Stimulated activated CD8-positive, alpha-beta memory T cell treated with anti-CD3 and anti-CD28 coated beads, Interleukin-15, amount 100 ng/mL, for 48 hours (primary cell): ENCODE results near the gene ECM2.

Experiments used
- DNase-seq, 2 donors: peaks; one replicate each; pipeline ENCODE4 v3.0.0-alpha.2; 2020; ENCODE audit warnings: low read depth in 2 of 2

The ECM2 gene

DNA sequence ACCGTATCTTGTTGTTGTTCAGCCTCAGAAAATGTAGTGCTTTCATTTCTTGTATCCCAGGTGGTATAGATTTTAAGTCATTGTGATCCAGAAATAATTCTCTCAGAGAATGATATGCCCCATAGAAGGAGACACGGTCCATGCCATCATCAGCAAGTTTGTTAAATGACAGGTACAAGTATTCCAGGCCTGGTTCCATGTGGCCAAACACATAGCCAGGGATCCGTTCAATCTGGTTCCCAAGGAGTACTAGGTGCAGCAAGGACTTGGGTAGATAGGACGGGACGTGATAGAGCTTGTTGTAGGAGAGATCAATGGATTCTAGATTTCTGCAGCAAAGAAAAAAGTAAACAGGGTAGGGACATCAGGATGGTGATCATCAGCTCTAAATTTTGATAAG, 35.1 kb downstream of the ECM2 start:
- DNase-seq: no peak

GRCh38 chr9:92499701-92500100, 36.1 kb downstream of the ECM2 start:
- no peak for DNase-seq

DNA sequence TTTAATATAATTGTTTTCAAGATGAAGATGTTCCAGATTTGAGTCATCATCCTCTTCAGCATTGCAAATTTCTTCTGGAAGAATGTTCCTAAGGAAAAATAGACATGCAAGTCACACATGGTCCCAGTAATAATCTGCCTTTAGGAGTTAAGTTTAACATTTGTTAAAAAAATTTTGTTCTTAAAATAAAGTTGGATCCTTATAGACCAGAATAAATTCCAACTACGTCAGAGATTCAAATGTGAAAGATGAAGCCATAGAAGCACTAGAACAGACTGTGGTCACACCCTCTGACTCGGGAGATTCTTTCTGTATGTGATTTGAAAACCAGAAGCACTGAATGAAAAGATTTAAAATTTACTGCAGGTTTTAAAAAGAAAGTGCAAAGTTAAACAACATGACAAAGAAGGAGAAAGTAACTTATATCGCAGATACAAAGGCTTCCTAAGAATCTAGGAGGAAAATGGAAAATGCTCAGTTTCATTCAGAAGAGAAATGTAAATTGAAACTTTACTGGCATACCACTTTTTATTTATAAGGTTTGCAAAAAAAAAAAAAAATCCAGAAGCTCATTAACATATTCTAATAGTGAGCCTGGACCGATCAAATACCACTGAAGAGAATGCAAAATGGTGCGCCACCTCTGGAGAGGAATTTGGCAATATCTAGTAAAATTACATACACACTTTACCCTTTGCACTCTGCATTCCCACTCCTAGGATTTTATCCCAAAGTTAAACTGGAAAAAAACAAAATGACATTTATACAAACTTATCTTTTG, 39.2 kb downstream of the ECM2 start:
- no peak for DNase-seq

- DNase-seq: no peak
These were observed 40.9 kb downstream of the ECM2 start for GRCh38 chr9:92494856-92495255.

- no peak for DNase-seq
These were observed 41.9 kb downstream of the ECM2 start for GRCh38 chr9:92493749-92494387.

- no peak for DNase-seq
These were observed 42.9 kb downstream of the ECM2 start for GRCh38 chr9:92492781-92493401.

DNA sequence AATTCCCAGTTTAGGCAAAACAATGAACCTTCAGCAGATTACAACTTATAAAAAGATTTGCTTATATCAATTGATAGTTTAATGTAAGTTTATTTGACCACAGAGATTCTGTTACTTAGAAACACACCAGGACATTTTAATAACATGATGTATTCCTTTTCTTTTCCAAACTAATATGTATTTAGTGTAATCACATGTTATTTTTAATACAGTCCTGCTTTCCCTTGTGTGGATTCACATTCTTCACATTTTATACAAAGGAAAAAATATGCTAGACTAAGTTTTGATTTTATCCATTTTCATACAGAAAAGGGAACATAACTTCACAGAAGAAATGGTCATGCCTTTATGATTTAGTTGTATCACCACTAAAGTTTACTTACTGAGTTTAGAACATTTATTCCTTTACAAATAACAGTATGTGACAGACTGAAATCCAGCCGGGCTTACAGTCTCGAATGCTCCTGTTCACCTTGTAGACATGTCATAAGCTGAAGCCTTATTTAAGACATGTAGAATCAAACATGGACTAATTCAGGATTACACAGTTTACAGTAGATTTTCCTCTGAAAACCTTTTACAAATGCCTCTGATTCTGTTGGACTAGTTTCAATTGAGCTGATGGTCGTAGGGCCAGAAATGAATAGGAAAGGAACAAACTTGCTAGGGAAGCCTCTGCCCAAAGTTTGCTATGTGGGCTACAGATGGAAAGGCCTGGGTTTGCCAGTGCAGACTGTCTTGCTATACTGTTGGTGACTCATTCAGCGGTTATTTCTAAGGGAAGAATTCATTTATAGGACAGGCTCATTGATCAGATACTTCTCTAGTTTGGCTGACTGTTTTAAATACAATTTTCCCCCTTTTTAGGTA, 46.9 kb downstream of the ECM2 start:
- DNase-seq: no peak

DNA sequence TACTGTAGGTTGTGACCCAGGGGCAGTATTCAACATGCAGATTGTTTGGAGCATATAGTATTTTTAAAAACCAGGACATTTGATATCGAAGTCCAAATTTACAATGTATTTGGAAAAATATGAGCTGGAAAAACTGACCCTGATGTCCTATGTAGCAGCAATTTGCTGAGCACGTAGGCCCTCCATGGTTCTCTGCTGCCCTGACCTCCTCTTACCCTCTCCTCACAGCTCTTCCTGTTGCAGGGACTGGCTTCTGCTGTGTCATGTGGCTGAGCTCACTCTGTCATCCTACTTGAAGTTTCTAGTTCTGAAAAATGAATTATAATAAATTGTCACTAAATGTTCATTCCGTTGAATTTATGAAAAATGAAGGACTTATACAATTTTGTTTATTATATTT, 49.4 kb downstream of the ECM2 start:
- DNase-seq: no peak

- DNase-seq: no peak
These were observed 51.2 kb downstream of the ECM2 start for GRCh38 chr9:92484563-92484962.

GRCh38 chr9:92483627-92484545, 51.9 kb downstream of the ECM2 start:
- no peak for DNase-seq

GRCh38 chr9:92482805-92483204, 53.0 kb downstream of the ECM2 start:
- no peak for DNase-seq

GRCh38 chr9:92482329-92482728, 53.5 kb downstream of the ECM2 start, which contains the start of gene ASPN:
ASPN (minus strand) TSS chr9:92482506.
- no peak for DNase-seq

- no peak for DNase-seq
These were observed 54.7 kb downstream of the ECM2 start for GRCh38 chr9:92480986-92481633.

DNA sequence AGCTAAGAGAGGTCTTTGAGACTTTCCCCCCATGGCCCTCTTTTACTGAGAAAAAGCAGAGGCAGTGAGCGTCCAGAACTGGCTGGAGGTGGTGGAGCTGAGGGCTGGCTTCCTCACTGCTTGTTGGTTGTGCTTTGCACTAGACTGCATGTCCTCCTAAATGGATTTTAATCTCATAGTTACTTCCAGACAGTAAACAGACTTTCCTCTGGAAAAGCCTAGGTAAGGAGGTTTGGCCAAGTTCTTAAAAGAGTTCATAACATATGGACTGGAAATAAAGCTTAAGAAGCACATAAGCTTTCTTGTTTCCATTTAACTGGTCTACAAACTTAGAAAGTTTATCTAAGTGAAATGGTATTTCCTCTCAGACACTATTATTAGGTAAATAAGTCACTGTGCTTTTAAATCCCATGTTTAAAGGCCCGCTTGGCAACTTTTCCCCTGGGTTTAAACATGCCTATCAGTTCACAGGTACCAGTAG, 55.5 kb downstream of the ECM2 start:
- no peak for DNase-seq

GRCh38 chr9:92479346-92479745, 56.4 kb downstream of the ECM2 start:
- no peak for DNase-seq

DNA sequence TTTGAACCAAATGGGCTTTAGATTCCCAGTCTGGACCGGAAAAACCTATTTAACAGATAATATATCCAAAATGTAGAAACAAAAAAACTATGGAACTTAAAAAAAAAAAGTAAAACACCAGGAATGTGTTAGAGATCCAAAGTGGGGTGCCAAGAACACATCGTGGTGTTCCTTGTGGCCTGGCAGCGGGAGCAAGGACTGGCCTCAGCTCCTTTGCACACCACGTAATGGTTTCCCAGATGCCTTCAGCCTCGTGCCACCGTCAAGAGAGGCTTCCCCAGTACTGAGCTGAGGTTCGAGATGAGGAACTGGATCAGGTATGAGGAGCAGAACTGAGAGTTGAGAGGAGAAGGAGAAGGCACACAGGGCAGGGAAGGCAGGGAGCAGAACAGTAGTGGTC, 57.0 kb downstream of the ECM2 start:
- DNase-seq: no peak

DNA sequence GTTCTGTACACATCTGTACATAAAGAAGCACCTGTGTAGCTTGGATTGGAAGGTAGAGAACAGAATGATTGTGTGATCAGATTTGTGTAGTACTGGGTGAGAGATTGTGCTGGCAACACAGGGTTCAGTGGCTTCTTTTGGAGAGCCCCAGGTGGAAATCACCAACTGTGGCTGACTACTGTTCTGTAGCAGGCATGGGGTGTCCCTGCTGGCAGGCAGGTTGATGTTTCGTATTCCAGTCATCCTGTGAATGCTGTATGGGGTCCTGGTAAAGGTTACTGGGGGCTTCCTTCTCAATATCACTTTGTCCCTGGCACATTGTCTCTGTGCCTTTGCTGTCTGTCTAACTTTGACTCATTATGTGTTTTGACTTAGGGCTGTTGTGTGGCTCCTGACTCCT, 58.8 kb downstream of the ECM2 start:
- no peak for DNase-seq

GRCh38 chr9:92474587-92474986, 61.2 kb downstream of the ECM2 start:
- no peak for DNase-seq

GRCh38 chr9:92468206-92468605, 67.6 kb downstream of the ECM2 start:
- no peak for DNase-seq

DNA sequence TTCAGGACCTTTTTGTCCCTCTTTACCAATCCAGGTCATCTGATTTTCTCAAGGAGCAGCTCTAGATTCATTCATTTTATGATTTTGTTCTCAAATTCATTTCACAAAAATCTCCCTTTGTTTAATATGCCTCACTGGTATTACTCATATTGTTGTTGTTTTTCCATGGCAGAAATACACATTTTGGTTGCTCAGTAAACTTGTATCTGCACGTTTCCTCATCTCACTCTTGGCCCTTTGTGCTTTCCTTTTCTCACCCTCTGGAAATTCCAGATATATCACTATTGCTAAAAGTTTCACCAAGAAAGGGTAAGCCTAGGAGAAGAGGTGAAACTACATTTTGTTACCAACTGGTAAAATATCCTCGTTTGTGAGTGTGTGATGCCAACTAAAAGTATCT, 68.3 kb downstream of the ECM2 start:
- DNase-seq: no peak
